Kidney tubule cell (primary cell): ENCODE measurements around the gene NUMB.
A peak's percentile ranks its signal among the peaks of the same experiment; 100 is the strongest.

Experiments used
- DNase-seq: peaks from one replicate; pipeline ENCODE4 v3.0.0-alpha.2; 2018; ENCODE audit warnings: low spot score

NUMB gene

DNA sequence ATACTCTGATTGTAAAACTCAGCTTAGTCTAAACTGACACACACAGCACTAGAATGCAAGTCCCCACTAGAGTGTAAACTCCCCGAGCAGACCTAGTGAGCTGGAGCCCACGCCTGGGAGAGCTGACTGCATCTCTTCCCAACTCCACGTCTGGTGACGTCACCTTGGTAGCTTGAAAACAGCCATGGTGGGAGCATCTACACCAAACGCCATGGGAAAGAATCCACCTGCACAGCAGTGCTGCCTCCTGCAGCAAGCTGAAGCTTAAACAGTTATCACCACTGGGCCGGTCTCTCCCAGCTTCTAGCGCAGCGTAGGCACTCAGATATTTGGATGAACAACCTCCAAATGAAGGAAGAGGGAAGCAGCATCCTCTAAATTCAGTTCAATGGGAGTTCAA lies 225.4 kb downstream of the NUMB start:
- DNase-seq = no peak

DNA sequence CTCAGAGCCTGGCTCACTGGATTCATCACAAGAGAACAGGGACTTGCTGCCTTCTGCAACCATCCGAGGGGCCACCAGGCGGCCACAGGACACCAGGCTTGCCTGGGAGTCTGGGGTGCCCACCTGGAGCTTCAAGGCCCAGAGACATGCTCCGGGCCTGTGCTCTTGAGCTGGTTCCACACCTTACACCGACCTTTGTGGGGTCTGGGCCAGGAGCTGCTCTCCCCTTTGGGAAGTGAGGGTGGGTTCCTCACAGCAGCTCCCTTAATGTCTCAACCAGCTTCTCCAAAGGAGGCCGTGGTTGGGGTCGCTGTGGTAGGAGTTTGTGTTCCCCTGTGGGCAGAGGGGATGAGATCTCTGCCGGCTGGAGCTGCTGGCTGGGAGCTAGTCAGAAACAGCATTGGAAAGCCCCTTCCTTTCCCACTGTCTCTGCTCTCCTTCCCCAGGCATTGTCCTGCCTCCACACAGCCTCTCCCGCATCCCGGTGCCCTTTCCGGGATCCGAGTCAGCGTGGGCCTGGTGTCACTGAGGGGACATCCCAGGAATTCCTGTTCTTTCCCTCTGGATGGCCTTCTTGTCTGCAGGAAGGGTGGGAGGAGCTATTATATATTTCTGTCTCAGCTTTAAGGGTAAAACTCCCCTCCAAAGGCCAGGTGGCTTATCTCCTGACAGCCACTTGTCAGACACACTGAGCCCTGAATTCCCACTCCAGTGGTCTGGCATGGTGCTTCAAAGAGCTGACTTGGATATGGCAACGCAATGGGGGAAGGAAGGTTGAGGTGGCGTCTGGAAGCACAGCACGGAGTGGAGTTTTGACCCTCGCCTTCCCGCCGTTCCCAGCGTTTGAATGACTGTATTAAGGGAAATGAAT lies 226.1 kb downstream of the NUMB start:
- peak; percentile 33 for DNase-seq

DNA sequence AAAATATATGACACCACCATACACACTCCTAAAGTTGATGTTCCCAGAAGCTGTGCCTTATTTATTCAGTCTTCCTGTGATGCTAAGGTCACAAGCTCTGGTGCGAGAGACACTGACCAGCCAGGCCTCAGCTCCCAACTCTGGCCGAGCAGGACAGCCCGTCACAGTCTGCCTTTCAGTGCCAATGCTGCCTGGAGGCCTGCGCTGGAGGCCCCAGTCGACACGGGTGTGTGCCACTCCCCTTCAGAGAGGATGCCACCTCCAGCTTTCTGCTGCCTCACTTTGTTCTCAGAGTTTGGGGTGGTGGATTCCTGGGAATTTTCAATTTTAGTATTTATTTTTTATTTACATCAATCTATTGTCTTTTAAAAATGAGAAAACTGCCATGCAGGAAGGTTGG lies 228.3 kb downstream of the NUMB start:
- no peak for DNase-seq

DNA sequence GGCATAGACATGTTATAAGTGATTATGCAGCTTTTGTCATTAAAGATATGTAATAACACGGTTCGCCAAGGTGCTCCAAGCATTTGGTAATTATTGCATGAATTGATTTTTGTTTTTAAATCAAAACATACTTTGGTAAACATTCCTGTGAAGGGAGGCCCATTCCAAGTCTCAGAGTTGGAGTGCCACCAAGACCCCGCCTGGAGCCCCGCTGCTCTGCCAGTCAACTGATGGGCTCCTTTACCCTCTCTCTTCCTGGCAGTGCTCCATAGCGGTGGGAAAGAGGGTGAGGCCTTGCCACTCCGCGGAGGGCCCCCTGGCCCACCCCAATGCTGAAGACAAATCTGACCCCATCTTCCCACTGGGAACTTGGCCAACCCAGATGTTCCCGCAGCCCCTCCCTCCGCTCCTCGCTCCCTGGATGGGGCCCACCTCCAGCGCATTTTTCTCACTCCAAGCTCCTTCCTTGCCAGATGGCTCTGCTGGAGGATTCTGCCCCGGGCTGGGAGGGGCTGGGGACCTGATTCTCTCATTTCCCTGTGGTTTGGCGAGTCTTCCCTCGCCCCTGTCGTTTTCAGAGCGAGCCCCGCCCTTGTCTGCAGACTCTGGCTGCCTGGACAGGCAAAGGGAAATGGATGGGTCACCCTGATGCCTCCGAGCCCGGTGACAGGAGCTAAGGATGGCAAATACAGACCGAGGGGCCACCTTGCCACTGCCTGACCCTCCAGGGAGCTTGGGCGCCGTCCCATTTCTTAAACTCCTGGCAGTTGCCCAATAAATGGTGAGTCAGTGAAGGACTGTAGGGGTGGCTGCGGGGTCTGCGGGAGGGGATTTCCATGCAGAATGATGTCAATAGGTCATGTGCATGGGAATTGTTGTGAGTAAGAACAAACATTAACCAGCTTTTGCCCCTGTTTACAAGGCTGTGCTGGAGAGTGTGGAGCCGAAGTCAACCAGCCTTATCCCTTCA lies 230.2 kb downstream of the NUMB start:
- DNase-seq = peak; percentile 98

DNA sequence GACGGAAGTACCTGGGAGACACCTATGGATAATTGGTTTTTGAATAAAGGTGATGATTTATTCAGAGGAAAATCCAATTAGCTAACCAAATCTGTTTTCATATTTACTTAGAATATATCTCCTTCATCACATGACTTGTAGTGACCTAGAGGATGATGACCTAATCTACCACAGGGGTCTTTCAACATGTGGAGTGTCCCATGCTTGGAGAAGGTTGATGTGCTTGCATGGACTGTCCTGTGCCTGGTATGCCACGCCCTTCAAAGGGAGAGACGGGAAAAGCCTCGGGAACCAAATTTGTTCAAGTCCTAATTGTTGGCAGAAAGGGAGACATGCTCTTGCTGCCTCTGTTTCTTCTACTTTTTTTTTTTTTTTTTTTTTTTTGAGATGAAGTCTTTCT lies 232.8 kb downstream of the NUMB start:
- no peak for DNase-seq
